DOHH2 (cell line): ENCODE measurements around the gene ATL3.

ENCODE experiments used
- H3F3A ChIP-seq: fragments of 200-600 bp; sonication (generic), shearing (Covaris generic); 2 replicates; pipeline ENCODE4 v1.6.0; 2016; ENCODE audit warnings: antibody characterized with exemption, mild to moderate bottlenecking; ENCODE audit not compliant: control insufficient read depth, insufficient read depth
- H3K27ac ChIP-seq: fragments of 200-600 bp; sonication (generic); 2 replicates; pipeline ENCODE4 v1.5.1; 2014; ENCODE audit warnings: low read depth, mild to moderate bottlenecking, low read length, moderate library complexity
- H3K27me3 ChIP-seq: fragments of 200-600 bp; sonication (generic); 2 replicates; pipeline ENCODE4 v1.6.1; 2014; ENCODE audit warnings: mild to moderate bottlenecking, low read length, mixed read lengths; ENCODE audit not compliant: control insufficient read depth
- H3K36me3 ChIP-seq: fragments of 200-600 bp; sonication (generic); 2 replicates; pipeline ENCODE4 v1.6.1; 2014; ENCODE audit warnings: mild to moderate bottlenecking, low read length, moderate library complexity, mixed read lengths; ENCODE audit not compliant: control insufficient read depth
- H3K4me1 ChIP-seq: fragments of 200-600 bp; sonication (generic); 2 replicates; pipeline ENCODE4 v1.6.1; 2014; ENCODE audit warnings: mild to moderate bottlenecking, low read length, mixed read lengths; ENCODE audit not compliant: control insufficient read depth
- H3K4me2 ChIP-seq: fragments of 200-600 bp; sonication (generic); 2 replicates; pipeline ENCODE4 v1.6.0; 2014; ENCODE audit warnings: mild to moderate bottlenecking, low read length, moderate library complexity
- H3K4me3 ChIP-seq: fragments of 200-600 bp; sonication (generic); 2 replicates; pipeline ENCODE4 v1.5.1; 2014; ENCODE audit warnings: mild to moderate bottlenecking, low read length, mixed read lengths
- H3K79me2 ChIP-seq: fragments of 200-600 bp; sonication (generic); 2 replicates; pipeline ENCODE4 v1.6.1; 2014; ENCODE audit warnings: mild to moderate bottlenecking, low read length, mixed read lengths; ENCODE audit not compliant: control insufficient read depth
- H3K9me2 ChIP-seq: fragments of 200-600 bp; sonication (generic); replicated peaks from 2 replicates; pipeline ENCODE4 v1.6.1; 2014; ENCODE audit warnings: mild to moderate bottlenecking, low read length, mixed read lengths; ENCODE audit not compliant: control insufficient read depth
- H3K9me3 ChIP-seq: fragments of 200-600 bp; sonication (generic); 2 replicates; pipeline ENCODE4 v1.6.1; 2014; ENCODE audit warnings: antibody characterized with exemption, low read length, mixed read lengths; ENCODE audit not compliant: control insufficient read depth, insufficient read depth
- H4K20me1 ChIP-seq: fragments of 200-600 bp; sonication (generic); 2 replicates; pipeline ENCODE4 v1.6.0; 2014; ENCODE audit warnings: low read depth, mild to moderate bottlenecking, antibody characterized with exemption, low read length, moderate library complexity; ENCODE audit not compliant: control insufficient read depth, insufficient read depth
- EZH2phosphoT487 ChIP-seq: fragments of 200-600 bp; sonication (generic); IDR thresholded peaks from 2 replicates; pipeline ENCODE4 v1.6.1; 2017; ENCODE audit warnings: borderline replicate concordance, mild to moderate bottlenecking, antibody characterized with exemption, low read length, moderate library complexity, mixed read lengths
- TF ChIP-seq, protein P1 (sequence below): fragments of 200-600 bp; sonication (generic); IDR thresholded peaks from one replicate; pipeline ENCODE4 v1.5.1; 2014; ENCODE audit warnings: antibody characterized with exemption, mild to moderate bottlenecking, low read depth, low read length; ENCODE audit not compliant: poor library complexity, severe bottlenecking

The ATL3 gene

DNA sequence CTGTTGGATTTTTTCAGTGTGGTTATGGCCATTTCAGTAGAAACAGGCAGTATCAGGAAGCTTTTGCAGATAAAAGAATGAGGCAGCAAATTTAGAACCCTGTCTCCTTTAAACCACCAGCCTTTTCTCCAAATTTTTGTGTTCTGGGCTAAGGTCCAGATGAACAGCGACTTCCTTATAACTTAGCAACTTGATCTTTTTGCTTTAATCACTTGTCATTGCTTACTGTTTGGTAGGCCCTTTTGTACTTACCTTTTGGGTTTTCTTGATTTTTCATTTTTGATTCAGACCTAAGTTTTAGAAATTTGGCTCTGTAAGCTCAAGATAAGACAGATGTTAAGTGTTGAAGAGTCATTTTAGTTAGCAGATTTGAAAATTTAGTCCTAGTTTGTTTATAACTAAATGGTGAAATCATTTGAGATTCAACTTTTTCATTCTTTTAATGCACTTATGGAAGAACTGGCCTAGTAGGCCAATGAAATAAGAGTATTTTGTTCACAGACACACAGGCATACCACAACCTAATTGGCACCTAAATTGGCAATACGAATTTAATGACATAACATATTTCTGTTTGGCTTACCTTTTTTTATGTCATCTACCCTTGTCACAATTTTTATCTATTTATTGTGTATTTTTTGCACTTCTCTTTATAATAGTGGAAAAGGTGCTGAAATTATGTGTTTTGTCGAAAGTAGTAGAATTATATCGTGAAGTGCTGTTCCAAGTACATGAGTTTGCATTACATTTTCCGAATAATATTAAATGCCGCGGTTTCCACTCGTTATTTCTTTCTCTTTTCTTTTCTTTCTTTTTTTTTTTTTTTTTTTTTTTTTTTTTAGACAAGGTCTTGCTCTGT, 12.2 kb upstream of the ATL3 start:
- peaks cover 5% of the 10 kb centered on the region; the same call in 1 of the 2 replicates for H3K36me3 ChIP-seq
- H3K79me2 ChIP-seq = peaks cover 65% of the 10 kb centered on the region
- H3K27me3 ChIP-seq = no peaks in the 10 kb centered on the region
- TF ChIP-seq EZH2phosphoT487 = no peak
- TF ChIP-seq, protein P1, sequence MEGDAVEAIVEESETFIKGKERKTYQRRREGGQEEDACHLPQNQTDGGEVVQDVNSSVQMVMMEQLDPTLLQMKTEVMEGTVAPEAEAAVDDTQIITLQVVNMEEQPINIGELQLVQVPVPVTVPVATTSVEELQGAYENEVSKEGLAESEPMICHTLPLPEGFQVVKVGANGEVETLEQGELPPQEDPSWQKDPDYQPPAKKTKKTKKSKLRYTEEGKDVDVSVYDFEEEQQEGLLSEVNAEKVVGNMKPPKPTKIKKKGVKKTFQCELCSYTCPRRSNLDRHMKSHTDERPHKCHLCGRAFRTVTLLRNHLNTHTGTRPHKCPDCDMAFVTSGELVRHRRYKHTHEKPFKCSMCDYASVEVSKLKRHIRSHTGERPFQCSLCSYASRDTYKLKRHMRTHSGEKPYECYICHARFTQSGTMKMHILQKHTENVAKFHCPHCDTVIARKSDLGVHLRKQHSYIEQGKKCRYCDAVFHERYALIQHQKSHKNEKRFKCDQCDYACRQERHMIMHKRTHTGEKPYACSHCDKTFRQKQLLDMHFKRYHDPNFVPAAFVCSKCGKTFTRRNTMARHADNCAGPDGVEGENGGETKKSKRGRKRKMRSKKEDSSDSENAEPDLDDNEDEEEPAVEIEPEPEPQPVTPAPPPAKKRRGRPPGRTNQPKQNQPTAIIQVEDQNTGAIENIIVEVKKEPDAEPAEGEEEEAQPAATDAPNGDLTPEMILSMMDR = no peak
- no peaks in the 10 kb centered on the region for H3F3A ChIP-seq
- peak overlapping the region; percentile 93 for H3K4me3 ChIP-seq
- H3K9me2 ChIP-seq = no peaks in the 10 kb centered on the region
- H3K4me1 ChIP-seq = peaks cover 32% of the 10 kb centered on the region
- H3K4me2 ChIP-seq = peak overlapping the region; percentile 82
- H3K27ac ChIP-seq = no peak overlapping the region
- H3K9me3 ChIP-seq = no peaks in the 10 kb centered on the region
- peaks cover 10% of the 10 kb centered on the region for H4K20me1 ChIP-seq

DNA sequence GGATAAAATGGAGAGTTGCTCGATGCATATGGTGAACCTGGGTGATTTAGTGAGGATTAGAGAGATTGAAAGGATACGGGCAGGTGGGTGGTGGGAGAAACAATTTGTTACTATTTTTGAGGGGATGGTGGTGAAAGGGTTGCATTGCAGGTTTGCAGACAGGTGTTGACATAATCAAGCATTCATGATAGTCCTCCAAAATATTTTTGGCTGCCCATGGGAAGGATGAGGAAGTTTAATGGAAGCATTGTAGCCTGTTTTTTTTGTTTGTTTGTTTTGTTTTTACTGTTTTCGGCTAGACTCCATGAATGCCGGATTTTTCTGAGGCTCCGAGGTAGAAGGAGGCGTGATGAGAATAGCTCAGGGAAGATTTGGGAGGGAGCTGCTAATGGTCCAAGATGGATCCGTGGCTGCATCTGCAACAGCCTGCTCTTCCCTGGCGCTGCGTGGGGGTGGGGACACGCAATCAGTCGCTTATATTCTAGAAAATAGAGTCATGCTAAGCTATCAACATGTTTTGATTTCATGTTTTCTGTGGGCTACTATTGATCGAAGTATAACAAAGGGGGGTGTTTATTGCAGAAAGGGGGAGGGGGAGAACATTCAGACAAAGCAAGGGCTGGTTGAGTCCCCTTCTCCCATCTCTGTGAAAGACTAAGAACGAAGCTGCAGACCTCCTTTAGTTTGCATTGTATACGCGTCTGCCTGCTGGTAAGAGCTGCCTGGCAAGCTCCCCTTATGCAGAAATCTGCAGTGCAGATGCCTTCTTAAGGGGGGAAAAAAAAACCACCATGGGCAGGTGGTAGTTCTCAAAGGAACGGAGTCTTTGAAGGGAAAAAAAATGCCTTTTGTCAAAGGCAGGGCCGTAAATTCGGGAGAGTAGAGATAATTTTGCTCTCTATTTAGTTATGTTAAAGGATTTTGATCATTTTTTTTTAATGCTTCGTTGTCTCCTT, 11.2 kb upstream of the ATL3 start:
- H3K27me3 ChIP-seq = no peaks in the 10 kb centered on the region
- peaks cover 10% of the 10 kb centered on the region for H4K20me1 ChIP-seq
- peak overlapping the region; percentile 87 for H3K27ac ChIP-seq
- no peaks in the 10 kb centered on the region for H3F3A ChIP-seq
- H3K4me2 ChIP-seq = peak overlapping the region; percentile 82
- peaks cover 5% of the 10 kb centered on the region; the same call in 1 of the 2 replicates for H3K36me3 ChIP-seq
- peak overlapping the region; percentile 93 for H3K4me3 ChIP-seq
- TF ChIP-seq, protein P1 = peak; percentile 39
- TF ChIP-seq EZH2phosphoT487 = no peak
- H3K4me1 ChIP-seq = peaks cover 25% of the 10 kb centered on the region
- H3K9me3 ChIP-seq = no peaks in the 10 kb centered on the region
- H3K79me2 ChIP-seq = peaks cover 57% of the 10 kb centered on the region
- no peaks in the 10 kb centered on the region for H3K9me2 ChIP-seq

DNA sequence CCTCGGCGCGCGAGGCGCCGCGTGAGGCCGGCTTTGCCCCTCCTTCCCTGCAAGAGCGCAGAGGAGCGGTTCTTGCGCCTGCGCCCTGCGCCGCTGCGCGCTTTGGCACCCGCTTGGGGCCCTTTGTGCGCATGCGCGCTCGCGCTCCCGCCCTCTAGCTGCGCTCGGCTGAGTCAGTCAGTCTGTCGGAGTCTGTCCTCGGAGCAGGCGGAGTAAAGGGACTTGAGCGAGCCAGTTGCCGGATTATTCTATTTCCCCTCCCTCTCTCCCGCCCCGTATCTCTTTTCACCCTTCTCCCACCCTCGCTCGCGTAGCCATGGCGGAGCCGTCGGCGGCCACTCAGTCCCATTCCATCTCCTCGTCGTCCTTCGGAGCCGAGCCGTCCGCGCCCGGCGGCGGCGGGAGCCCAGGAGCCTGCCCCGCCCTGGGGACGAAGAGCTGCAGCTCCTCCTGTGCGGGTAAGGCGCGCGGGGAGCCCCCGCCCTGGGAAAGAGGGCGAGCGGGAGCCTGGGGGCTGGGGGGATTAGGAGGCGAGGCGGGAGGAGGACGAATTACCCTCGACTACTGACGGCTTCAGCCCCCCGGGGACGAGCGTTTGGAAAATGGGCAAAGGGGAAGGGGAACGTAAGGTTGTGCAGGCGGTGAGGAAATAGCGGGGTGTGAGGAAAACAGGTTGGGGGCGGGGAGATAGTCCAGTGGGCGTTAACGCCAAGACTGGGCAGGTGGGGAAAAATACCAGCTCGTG, 10.3 kb upstream of the ATL3 start, which contains the start of gene RTN3:
TSS of gene RTN3 (plus strand) at position 180 of the 745 bp plus-strand sequence. CDS start at position 317, 137 bp downstream.
- Histone ChIP-seq H4K20me1 (peaks cover 10% of the 10 kb centered on the region), H3F3A (no peaks in the 10 kb centered on the region), H3K4me3 (peak within 1 kb of the TSS; percentile 93), H3K27ac (peak within 1 kb of the TSS; percentile 87), H3K79me2 (peaks cover 49% of the 10 kb centered on the region), H3K9me2 (no peaks in the 10 kb centered on the region), H3K9me3 (no peaks in the 10 kb centered on the region), H3K4me2 (peak within 1 kb of the TSS; percentile 82), H3K36me3 (peaks cover 5% of the 10 kb centered on the region; the same call in 1 of the 2 replicates), H3K4me1 (peaks cover 23% of the 10 kb centered on the region), H3K27me3 (no peaks in the 10 kb centered on the region)
- TF ChIP-seq EZH2phosphoT487 = no peak
- TF ChIP-seq, protein P1 = no peak
